Stimulated activated CD8-positive, alpha-beta memory T cell treated with anti-CD3 and anti-CD28 coated beads, Interleukin-15, amount 100 ng/mL, for 1 hour (primary cell): ENCODE measurements around the gene NSG1.
A peak's percentile ranks its signal among the peaks of the same experiment; 100 is the strongest.
"Not testable (repeated sequence)": the region's sequence is repeated elsewhere in the genome, so short reads cannot be mapped to it uniquely, and the experiment has no call there.

Experiments
- DNase-seq: peaks from one replicate; pipeline ENCODE4 v3.0.0-alpha.2; 2020; ENCODE audit warnings: low read depth

The NSG1 gene

GRCh38 chr4:4416981-4417380 is 30.1 kb downstream of the NSG1 start:
- DNase-seq = no peak

- no peak for DNase-seq
These were observed 31.0 kb downstream of the NSG1 start for GRCh38 chr4:4417886-4418285.

DNA sequence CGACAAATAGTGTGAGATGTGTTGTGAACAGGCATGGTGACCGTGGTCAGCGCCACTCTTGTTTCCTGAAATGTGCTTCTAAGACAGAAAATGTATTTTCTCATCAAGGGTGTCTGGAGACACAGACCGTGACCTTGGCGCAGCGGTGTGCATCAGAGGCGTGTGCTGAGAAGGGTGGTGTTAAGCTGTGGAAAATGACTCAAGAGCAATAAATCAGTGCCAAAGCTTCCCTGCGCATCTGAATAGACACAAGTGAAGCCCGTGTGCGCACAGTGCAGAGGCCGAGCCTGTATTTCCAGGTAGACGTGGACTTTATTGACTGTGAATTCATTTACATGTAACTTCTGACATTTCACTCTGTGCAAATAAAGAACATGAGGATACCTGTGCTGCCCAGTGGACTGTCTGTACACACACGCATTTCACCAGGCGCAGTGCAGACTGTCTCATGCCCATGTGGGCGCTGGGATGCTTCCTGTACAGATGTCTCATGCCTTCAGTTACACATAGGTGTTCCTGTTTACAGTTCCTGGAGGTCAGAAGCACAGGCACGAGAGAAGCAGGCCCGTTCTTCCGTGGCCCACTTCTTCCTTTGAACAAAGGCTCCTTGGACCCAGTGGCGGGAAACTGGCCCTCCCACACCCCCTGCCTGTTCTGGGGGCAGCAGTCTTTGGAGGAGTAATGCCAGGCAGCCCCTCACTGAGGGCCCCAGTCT is 31.9 kb downstream of the NSG1 start:
- no peak for DNase-seq

DNA sequence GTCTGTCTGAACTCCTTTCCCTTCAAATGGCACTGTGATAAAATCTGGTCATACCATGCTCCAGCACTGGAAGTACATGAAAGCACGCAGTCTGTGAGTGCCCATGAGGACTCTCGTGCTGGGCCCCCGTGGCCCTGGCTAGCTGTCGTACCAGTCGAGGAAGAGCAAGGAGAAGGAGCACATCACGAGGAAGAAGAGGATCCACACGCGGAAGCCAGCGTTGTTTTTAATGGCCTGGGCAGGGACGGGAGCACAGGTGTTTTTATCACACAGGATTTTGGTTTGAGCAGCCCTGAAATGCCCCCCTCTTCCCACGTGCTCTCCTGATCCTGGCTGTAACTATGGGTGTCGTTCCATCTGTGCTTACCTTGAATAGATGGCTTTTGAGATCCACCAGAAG is 33.0 kb downstream of the NSG1 start:
- DNase-seq = no peak

- no peak for DNase-seq
These were observed 33.5 kb downstream of the NSG1 start for GRCh38 chr4:4420421-4420820.

GRCh38 chr4:4421356-4421755 is 34.5 kb downstream of the NSG1 start:
- DNase-seq = no peak

DNA sequence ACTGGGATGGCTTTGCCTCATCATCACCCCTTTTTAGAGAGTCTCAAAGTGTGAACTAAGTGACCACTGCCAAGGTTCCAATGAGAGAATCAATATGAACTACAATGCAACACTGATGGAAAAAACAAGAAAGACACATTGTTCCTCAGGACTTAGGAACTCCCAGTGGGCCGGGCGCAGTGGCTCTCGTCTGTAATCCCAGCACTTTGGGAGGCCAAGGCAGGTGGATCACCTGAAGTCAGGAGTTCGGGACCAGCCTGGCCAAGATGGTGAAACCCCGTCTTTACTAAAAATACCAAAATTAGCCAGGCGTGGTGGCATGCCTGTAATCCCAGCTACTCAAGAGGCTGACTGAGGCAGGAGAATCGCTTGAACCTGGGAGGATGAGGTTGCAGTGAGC is 35.2 kb downstream of the NSG1 start:
- DNase-seq = not testable (repeated sequence)

GRCh38 chr4:4422856-4423499 is 36.1 kb downstream of the NSG1 start:
- DNase-seq = no peak

DNA sequence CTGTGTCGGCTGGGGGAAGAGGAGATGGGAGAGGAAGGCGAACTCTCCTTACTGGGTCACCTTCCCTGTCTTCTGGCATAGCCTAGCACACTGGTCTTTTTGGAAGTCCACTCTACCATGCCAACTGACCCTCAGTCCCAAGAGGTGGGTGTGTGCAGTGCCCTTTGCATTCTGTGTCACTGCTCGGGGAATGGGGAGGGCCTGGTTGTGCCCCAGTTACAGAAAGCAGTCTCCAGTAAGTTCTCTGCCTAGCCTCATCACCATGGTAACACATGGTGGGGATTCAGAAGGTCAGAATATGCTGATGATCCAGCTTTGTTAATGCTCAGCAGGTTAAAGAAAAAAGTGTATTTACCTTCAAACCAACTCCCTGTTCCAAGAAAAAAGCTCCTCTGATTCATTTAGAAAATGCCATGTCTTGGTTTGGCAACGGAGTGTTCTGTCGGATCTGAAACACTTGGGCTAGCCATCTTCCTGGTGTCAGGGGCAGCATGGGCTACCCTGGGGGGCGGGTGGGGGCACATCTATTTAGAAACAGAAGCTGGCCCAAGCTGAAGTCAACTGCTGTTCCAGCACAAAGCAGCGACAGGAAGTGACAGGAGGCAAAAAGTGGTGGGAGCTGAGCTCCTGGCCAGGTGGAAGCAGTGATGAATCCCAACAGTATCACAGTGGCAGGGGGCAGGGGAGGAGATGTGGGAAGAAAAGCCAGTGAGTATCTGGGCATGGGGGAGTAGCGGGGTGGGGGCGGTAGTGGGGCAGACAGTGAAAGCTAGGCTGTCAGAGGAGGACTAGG is 37.0 kb downstream of the NSG1 start:
- DNase-seq = no peak

- no peak for DNase-seq
These were observed 37.7 kb downstream of the NSG1 start for GRCh38 chr4:4424499-4425115.

DNA sequence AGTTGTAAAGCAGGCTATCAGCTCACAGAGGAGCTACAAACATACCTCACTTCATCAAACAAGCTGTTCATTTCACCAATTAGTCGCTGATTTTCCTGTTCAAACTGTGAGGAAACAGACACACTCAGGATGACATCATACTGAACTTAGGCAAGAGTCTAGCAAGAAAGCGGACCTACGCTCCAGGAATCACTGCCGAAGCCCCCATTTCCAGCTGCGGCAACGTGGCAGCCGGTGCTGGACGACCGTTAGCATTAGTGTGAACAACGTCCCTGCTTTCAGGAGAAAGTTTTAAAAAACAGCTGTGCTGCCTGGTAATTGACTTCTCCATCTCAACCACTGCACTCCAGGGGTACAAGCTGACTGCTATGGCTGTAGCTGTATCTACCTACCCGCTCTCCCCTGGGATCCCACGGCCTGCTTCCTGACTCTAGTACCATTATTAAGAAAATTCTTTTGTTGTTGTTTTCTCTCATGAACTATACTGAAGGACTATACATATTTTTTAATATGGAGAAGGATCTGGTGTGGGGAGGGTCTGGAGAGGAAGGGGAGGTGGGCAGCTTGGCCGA is 38.3 kb downstream of the NSG1 start:
- no peak for DNase-seq

DNA sequence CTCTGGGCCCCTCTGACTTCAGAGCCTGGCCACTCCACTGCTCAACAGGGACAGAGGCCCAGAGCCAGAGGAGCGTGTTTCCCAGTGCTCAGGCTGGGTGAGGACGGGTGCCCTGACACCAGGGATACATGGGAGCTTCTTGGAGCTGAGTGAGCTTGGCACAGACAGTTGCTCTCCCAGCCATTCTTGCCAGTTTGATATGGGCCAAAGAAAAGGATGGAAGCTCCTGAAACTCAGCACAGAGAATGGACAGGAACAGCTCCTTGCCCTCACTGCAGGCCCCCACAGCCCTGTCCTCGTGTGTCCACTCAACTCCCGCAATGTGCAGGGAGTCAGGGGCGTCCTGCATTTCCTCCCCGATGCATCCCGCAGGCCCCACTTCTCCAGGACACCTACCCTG is 38.8 kb downstream of the NSG1 start:
- no peak for DNase-seq

- DNase-seq = no peak
These were observed 39.7 kb downstream of the NSG1 start for GRCh38 chr4:4426511-4427120.

- no peak for DNase-seq
These were observed 40.4 kb downstream of the NSG1 start for GRCh38 chr4:4427121-4427870.

- DNase-seq = no peak
These were observed 41.0 kb downstream of the NSG1 start for GRCh38 chr4:4427886-4428285.

DNA sequence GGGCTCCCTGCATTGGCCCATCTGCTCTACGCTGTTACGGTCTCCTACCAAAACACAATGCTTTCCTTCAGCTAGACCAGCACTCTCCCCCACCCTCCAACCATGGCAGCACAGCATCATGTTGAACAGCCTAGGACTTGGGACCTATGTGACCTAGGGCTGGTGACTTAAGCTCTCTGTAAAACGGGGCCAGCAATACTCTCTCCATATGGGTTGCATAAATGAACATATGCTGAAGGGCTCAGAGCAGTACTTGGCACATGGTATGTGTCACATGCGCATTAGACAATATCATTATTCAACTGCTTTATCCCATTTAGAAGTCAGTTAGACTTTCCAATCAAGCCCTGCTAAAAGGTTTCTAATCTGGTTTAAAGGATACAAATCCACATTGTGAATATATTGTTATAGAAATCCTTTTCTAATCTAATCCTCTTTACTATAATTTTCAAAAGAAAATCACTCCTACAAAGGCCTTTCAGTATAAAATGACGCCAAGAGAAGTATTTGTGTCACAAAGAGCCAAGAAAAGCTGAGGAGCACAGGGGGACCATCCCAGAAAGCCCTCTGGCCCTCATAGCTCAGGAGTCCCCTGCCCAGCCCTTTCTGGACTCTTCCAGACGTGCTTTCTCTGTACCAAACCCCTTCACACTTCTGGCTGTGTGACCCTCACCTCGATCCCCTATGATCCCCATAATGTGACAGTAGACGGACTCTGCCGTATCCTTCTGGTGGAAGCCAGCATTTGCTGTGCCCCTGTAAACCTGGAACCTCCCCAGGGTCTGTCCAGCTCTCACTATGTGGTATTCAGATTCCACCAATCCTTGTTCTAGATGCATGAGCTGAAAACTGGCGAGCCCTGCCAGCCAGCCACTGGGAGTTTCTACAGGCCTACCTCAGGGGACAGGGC is 42.3 kb downstream of the NSG1 start:
- no peak for DNase-seq

- DNase-seq = peak; percentile 34
These were observed 43.7 kb downstream of the NSG1 start for GRCh38 chr4:4430492-4431195.

GRCh38 chr4:4432341-4433125 is 45.6 kb downstream of the NSG1 start:
- DNase-seq = no peak

GRCh38 chr4:4433941-4434340 is 47.0 kb downstream of the NSG1 start:
- DNase-seq = no peak
